ENCODE data around the gene ASB5.

The ASB5 gene

GRCh38 chr4:176289561-176289960 is 20.5 kb upstream of the ASB5 start:
- Histone ChIP-seq H3K9me2 (replicated peaks; ENCODE audit: insufficient read depth, low read length) (no peaks in the 10 kb centered on the region), H2AFZ (ENCODE audit: low read depth, low read length, severe bottlenecking) (no peak overlapping the region), H3K27me3 (ENCODE audit: low read length) (no peaks in the 10 kb centered on the region), H3K36me3 (ENCODE audit: low read length) (no peaks in the 10 kb centered on the region), H3K9me3 (ENCODE audit: insufficient read depth, low read length) (no peaks in the 10 kb centered on the region), H3K27ac (ENCODE audit: low read depth, low read length) (no peak overlapping the region), H3K4me3 (ENCODE audit: insufficient read depth, low read length, poor library complexity, severe bottlenecking) (no peak overlapping the region), H3K4me2 (ENCODE audit: low read depth, low read length, poor library complexity, severe bottlenecking) (no peak overlapping the region), H3K9ac (ENCODE audit: low read length) (no peak overlapping the region), H3F3A (ENCODE audit: insufficient read depth) (no peaks in the 10 kb centered on the region), H3K79me2 (ENCODE audit: insufficient read depth, low read length) (no peaks in the 10 kb centered on the region), H4K20me1 (ENCODE audit: low read depth, low read length) (no peaks in the 10 kb centered on the region)
- TF ChIP-seq CTCF (IDR thresholded peaks at IDR 0.05; ENCODE audit: insufficient read depth, low read length, poor library complexity, severe bottlenecking) = no peak
- TF ChIP-seq EZH2phosphoT487 (conservative IDR thresholded peaks at IDR 0.05; ENCODE audit: low read length) = no peak

- Histone ChIP-seq H3K9me3 (ENCODE audit: insufficient read depth, low read length) (no peaks in the 10 kb centered on the region), H3K4me3 (ENCODE audit: insufficient read depth, low read length, poor library complexity, severe bottlenecking) (no peak overlapping the region), H3K9me2 (replicated peaks; ENCODE audit: insufficient read depth, low read length) (no peaks in the 10 kb centered on the region), H3K9ac (ENCODE audit: low read length) (no peak overlapping the region), H3K27me3 (ENCODE audit: low read length) (no peaks in the 10 kb centered on the region), H2AFZ (ENCODE audit: low read depth, low read length, severe bottlenecking) (no peak overlapping the region), H3K4me2 (ENCODE audit: low read depth, low read length, poor library complexity, severe bottlenecking) (no peak overlapping the region), H4K20me1 (ENCODE audit: low read depth, low read length) (no peaks in the 10 kb centered on the region), H3K27ac (ENCODE audit: low read depth, low read length) (no peak overlapping the region), H3F3A (ENCODE audit: insufficient read depth) (no peaks in the 10 kb centered on the region), H3K36me3 (ENCODE audit: low read length) (no peaks in the 10 kb centered on the region), H3K79me2 (ENCODE audit: insufficient read depth, low read length) (no peaks in the 10 kb centered on the region)
- no peak for TF ChIP-seq CTCF (IDR thresholded peaks at IDR 0.05; ENCODE audit: insufficient read depth, low read length, poor library complexity, severe bottlenecking)
- no peak for TF ChIP-seq EZH2phosphoT487 (conservative IDR thresholded peaks at IDR 0.05; ENCODE audit: low read length)
These were observed 19.0 kb upstream of the ASB5 start for GRCh38 chr4:176288020-176288419.

GRCh38 chr4:176287546-176287945 is 18.5 kb upstream of the ASB5 start:
- no peaks in the 10 kb centered on the region for H3F3A ChIP-seq (ENCODE audit: insufficient read depth)
- H3K9me3 ChIP-seq (ENCODE audit: insufficient read depth, low read length) = no peaks in the 10 kb centered on the region
- no peaks in the 10 kb centered on the region for H3K79me2 ChIP-seq (ENCODE audit: insufficient read depth, low read length)
- no peak overlapping the region for H2AFZ ChIP-seq (ENCODE audit: low read depth, low read length, severe bottlenecking)
- H3K36me3 ChIP-seq (ENCODE audit: low read length) = no peaks in the 10 kb centered on the region
- no peak overlapping the region for H3K27ac ChIP-seq (ENCODE audit: low read depth, low read length)
- no peak overlapping the region for H3K9ac ChIP-seq (ENCODE audit: low read length)
- H4K20me1 ChIP-seq (ENCODE audit: low read depth, low read length) = no peaks in the 10 kb centered on the region
- H3K27me3 ChIP-seq (ENCODE audit: low read length) = no peaks in the 10 kb centered on the region
- H3K9me2 ChIP-seq (replicated peaks; ENCODE audit: insufficient read depth, low read length) = no peaks in the 10 kb centered on the region
- no peak for TF ChIP-seq CTCF (IDR thresholded peaks at IDR 0.05; ENCODE audit: insufficient read depth, low read length, poor library complexity, severe bottlenecking)
- no peak for TF ChIP-seq EZH2phosphoT487 (conservative IDR thresholded peaks at IDR 0.05; ENCODE audit: low read length)
- no peak overlapping the region for H3K4me2 ChIP-seq (ENCODE audit: low read depth, low read length, poor library complexity, severe bottlenecking)
- H3K4me3 ChIP-seq (ENCODE audit: insufficient read depth, low read length, poor library complexity, severe bottlenecking) = no peak overlapping the region
